Measurements from ENCODE around the gene PDE11A. TPM values are rescaled to one million over a fixed set of nuclear protein-coding genes. Genes with fewer than 3 reads are reported as not detected.

Gene PDE11A
- total RNA-seq, 1 donor from 2014 or later, result 2.0 TPM

DNA sequence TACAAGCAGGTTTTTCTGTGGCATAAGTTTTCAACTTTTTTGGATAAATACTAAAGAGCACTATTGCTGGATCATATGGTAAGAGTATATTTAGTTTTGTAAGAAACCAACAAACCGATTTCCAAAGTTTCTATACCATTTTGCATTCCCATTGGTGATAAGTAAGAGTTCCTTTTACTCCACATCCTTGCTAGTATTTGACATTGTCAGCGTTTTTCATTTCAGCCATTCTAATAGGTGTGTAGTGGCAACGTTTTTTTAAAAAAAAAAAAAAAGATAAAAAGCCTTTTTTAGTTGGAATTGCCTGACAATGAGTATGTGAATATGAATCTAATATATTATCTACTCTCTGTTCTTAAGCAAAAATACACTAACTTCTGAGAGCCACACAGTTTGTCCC lies 494.1 kb downstream of the PDE11A start:
- H3K4me1 Mint-ChIP-seq (ENCODE audit: unreplicated experiment), result peaks cover 3% of the 10 kb centered on the region
- H3K36me3 Mint-ChIP-seq, result no peaks in the 10 kb centered on the region
- peaks cover 8% of the 10 kb centered on the region for H3K9me3 Mint-ChIP-seq
- TF ChIP-seq, protein P1, sequence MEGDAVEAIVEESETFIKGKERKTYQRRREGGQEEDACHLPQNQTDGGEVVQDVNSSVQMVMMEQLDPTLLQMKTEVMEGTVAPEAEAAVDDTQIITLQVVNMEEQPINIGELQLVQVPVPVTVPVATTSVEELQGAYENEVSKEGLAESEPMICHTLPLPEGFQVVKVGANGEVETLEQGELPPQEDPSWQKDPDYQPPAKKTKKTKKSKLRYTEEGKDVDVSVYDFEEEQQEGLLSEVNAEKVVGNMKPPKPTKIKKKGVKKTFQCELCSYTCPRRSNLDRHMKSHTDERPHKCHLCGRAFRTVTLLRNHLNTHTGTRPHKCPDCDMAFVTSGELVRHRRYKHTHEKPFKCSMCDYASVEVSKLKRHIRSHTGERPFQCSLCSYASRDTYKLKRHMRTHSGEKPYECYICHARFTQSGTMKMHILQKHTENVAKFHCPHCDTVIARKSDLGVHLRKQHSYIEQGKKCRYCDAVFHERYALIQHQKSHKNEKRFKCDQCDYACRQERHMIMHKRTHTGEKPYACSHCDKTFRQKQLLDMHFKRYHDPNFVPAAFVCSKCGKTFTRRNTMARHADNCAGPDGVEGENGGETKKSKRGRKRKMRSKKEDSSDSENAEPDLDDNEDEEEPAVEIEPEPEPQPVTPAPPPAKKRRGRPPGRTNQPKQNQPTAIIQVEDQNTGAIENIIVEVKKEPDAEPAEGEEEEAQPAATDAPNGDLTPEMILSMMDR (conservative IDR thresholded peaks at IDR 0.05), result no peak
- H3K4me3 Mint-ChIP-seq, result no peak overlapping the region
- H3K27ac Mint-ChIP-seq, result no peak overlapping the region
- H3K27me3 Mint-ChIP-seq, result no peaks in the 10 kb centered on the region
- no peak for DNase-seq (ENCODE audit: extremely low spot score, unreplicated experiment)

DNA sequence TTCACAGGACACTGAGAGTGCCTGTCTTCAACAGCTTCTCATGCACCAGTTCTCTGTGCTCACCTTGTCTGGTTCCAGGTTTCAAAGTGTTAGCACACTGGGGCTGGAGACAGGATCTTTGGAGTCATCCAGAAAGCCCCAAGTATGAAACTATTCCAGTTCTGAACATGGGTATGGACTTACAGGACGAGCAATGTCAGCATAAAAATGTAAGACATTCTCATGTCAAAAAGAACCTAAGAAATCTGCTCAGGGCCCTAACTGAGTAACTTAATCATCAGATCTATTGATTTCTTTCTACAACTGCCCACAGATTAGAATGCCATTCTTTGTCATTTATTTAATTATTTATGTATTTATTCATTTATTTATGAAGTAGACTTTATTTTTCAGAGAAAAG lies 495.5 kb downstream of the PDE11A start:
- H3K27me3 Mint-ChIP-seq, result no peaks in the 10 kb centered on the region
- H3K27ac Mint-ChIP-seq, result no peak overlapping the region
- H3K4me3 Mint-ChIP-seq, result no peak overlapping the region
- TF ChIP-seq, protein P1 (conservative IDR thresholded peaks at IDR 0.05), result no peak
- no peaks in the 10 kb centered on the region for H3K36me3 Mint-ChIP-seq
- peaks cover 13% of the 10 kb centered on the region for H3K4me1 Mint-ChIP-seq (ENCODE audit: unreplicated experiment)
- peaks cover 8% of the 10 kb centered on the region for H3K9me3 Mint-ChIP-seq
- no peak for DNase-seq (ENCODE audit: extremely low spot score, unreplicated experiment)

DNA sequence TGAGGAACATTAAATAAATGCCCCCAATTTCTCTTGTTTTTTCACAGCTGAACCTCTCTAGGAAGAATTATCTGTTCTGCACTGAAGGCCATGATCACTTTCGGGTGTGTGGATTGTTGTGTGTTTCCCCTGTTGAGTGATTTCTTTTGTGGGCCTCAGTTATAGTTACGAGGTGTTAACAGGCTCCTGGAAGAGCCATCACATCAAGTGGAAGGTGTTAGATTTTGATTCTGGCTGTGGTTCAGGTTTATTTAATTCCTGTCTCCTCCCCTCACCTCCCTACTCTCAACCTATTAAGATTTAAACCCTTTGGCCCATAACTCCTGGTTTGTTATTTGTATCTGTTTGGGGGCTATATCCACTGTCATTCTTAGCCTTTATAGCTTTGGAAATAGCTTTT lies 497.2 kb downstream of the PDE11A start:
- DNase-seq (ENCODE audit: extremely low spot score, unreplicated experiment), result no peak
- Mint-ChIP-seq H3K27me3 (no peaks in the 10 kb centered on the region), H3K9me3 (no peaks in the 10 kb centered on the region), H3K27ac (no peak overlapping the region), H3K36me3 (no peaks in the 10 kb centered on the region), H3K4me3 (no peak overlapping the region), H3K4me1 (ENCODE audit: unreplicated experiment) (peaks cover 19% of the 10 kb centered on the region)
- TF ChIP-seq, protein P1 (conservative IDR thresholded peaks at IDR 0.05), result no peak

DNA sequence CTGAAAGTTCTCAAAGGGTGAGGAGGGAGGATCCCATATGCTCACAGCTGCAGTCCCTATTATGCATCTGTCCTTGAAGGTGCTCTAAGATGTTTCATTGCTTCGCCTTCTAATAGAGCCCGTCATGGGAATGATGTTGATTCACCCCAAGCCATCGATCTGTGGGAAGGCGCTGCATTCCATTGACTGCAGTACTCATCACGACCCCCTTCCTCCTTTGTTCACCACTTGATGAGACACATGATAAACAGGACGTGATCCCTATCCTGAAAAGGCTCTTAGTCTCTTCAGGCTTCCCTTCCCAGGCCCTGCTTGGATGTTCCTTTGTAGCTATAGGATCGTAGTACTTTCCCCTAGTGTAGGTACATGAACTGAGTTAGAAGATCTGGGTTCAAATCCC lies 498.2 kb downstream of the PDE11A start:
- Mint-ChIP-seq H3K27me3 (no peaks in the 10 kb centered on the region), H3K27ac (no peak overlapping the region), H3K36me3 (no peaks in the 10 kb centered on the region), H3K4me3 (no peak overlapping the region), H3K4me1 (ENCODE audit: unreplicated experiment) (peaks cover 19% of the 10 kb centered on the region), H3K9me3 (no peaks in the 10 kb centered on the region)
- DNase-seq (ENCODE audit: extremely low spot score, unreplicated experiment), result no peak
- TF ChIP-seq, protein P1 (conservative IDR thresholded peaks at IDR 0.05), result no peak

Other genes starting within 250 kb of the PDE11A start
- gene RBM45, start 39.7 kb upstream of the PDE11A start, total RNA-seq (ENCODE audit: low replicate concordance), result 13.1 and 15.1 TPM in 2 replicates
- gene OSBPL6, start 121.7 kb upstream of the PDE11A start, total RNA-seq (ENCODE audit: low replicate concordance), result 2.9 and 6.9 TPM in 2 replicates

Measured in type B pancreatic cell (in vitro differentiated cells).